ENCODE results near the gene TBL1XR1.

The TBL1XR1 gene

GRCh38 chr3:177069514-177070329 lies 127.6 kb downstream of the TBL1XR1 start:
- no peak overlapping the region for H3K27ac ChIP-seq (ENCODE audit: low read length)
- DNase-seq (ENCODE audit: low read depth, low spot score) = no peak
- H3K36me3 ChIP-seq (ENCODE audit: control insufficient read depth, insufficient read depth, low read length) = no peaks in the 10 kb centered on the region
- no CpG with 5 or more reads among the region's 6 CpGs for WGBS (ENCODE audit: insufficient coverage, insufficient read length)
- no peaks in the 10 kb centered on the region for H3K9me3 ChIP-seq (ENCODE audit: control insufficient read depth, insufficient read depth, low read length)
- H3K27me3 ChIP-seq (ENCODE audit: control insufficient read depth, insufficient read depth, low read length) = no peaks in the 10 kb centered on the region
- no peak overlapping the region for H3K4me3 ChIP-seq (ENCODE audit: low read length)
- H3K4me1 ChIP-seq (ENCODE audit: control insufficient read depth, insufficient read depth, low read length) = no peaks in the 10 kb centered on the region

- WGBS (ENCODE audit: insufficient coverage, insufficient read length) = no CpG with 5 or more reads among the region's 3 CpGs
These were observed 128.3 kb downstream of the TBL1XR1 start for GRCh38 chr3:177068967-177069366.

GRCh38 chr3:177066068-177066467 lies 131.2 kb downstream of the TBL1XR1 start:
- H3K9me3 ChIP-seq (ENCODE audit: control insufficient read depth, insufficient read depth, low read length) = no peaks in the 10 kb centered on the region
- H3K27ac ChIP-seq (ENCODE audit: low read length) = no peak overlapping the region
- H3K4me1 ChIP-seq (ENCODE audit: control insufficient read depth, insufficient read depth, low read length) = no peaks in the 10 kb centered on the region
- no peak for DNase-seq (ENCODE audit: low read depth, low spot score)
- WGBS (ENCODE audit: insufficient coverage, insufficient read length) = no CpG with 5 or more reads among the region's 2 CpGs
- no peaks in the 10 kb centered on the region for H3K36me3 ChIP-seq (ENCODE audit: control insufficient read depth, insufficient read depth, low read length)
- no peak overlapping the region for H3K4me3 ChIP-seq (ENCODE audit: low read length)
- H3K27me3 ChIP-seq (ENCODE audit: control insufficient read depth, insufficient read depth, low read length) = no peaks in the 10 kb centered on the region

More at GRCh38 chr3:177068967-177069366, 128.3 kb downstream of the TBL1XR1 start:
- Histone ChIP-seq H3K4me1 (ENCODE audit: control insufficient read depth, insufficient read depth, low read length) (no peaks in the 10 kb centered on the region), H3K9me3 (ENCODE audit: control insufficient read depth, insufficient read depth, low read length) (no peaks in the 10 kb centered on the region), H3K27me3 (ENCODE audit: control insufficient read depth, insufficient read depth, low read length) (no peaks in the 10 kb centered on the region), H3K4me3 (ENCODE audit: low read length) (no peak overlapping the region), H3K36me3 (ENCODE audit: control insufficient read depth, insufficient read depth, low read length) (no peaks in the 10 kb centered on the region), H3K27ac (ENCODE audit: low read length) (no peak overlapping the region)
- no peak for DNase-seq (ENCODE audit: low read depth, low spot score)

- H3K9me3 ChIP-seq (ENCODE audit: control insufficient read depth, insufficient read depth, low read length) = no peaks in the 10 kb centered on the region
- H3K4me3 ChIP-seq (ENCODE audit: low read length) = no peak overlapping the region
- H3K27me3 ChIP-seq (ENCODE audit: control insufficient read depth, insufficient read depth, low read length) = no peaks in the 10 kb centered on the region
- no peaks in the 10 kb centered on the region for H3K36me3 ChIP-seq (ENCODE audit: control insufficient read depth, insufficient read depth, low read length)
- H3K4me1 ChIP-seq (ENCODE audit: control insufficient read depth, insufficient read depth, low read length) = no peaks in the 10 kb centered on the region
- no peak overlapping the region for H3K27ac ChIP-seq (ENCODE audit: low read length)
- no CpG with 5 or more reads among the region's 3 CpGs for WGBS (ENCODE audit: insufficient coverage, insufficient read length)
- no peak for DNase-seq (ENCODE audit: low read depth, low spot score)
These were observed 131.8 kb downstream of the TBL1XR1 start for GRCh38 chr3:177065285-177066033.

- Histone ChIP-seq H3K4me3 (ENCODE audit: low read length) (no peak overlapping the region), H3K27ac (ENCODE audit: low read length) (no peak overlapping the region), H3K27me3 (ENCODE audit: control insufficient read depth, insufficient read depth, low read length) (no peaks in the 10 kb centered on the region), H3K9me3 (ENCODE audit: control insufficient read depth, insufficient read depth, low read length) (no peaks in the 10 kb centered on the region), H3K36me3 (ENCODE audit: control insufficient read depth, insufficient read depth, low read length) (no peaks in the 10 kb centered on the region), H3K4me1 (ENCODE audit: control insufficient read depth, insufficient read depth, low read length) (no peaks in the 10 kb centered on the region)
- WGBS (ENCODE audit: insufficient coverage, insufficient read length) = 100% methylated on average over 2 of the region's 2 CpGs
- DNase-seq (ENCODE audit: low read depth, low spot score) = no peak
These were observed 135.1 kb downstream of the TBL1XR1 start for GRCh38 chr3:177062052-177062732.

GRCh38 chr3:177061369-177061768 lies 135.9 kb downstream of the TBL1XR1 start:
- no peak overlapping the region for H3K4me3 ChIP-seq (ENCODE audit: low read length)
- no peaks in the 10 kb centered on the region; the same call in 1 of the 2 replicates for H3K4me1 ChIP-seq (ENCODE audit: control insufficient read depth, insufficient read depth, low read length)
- H3K9me3 ChIP-seq (ENCODE audit: control insufficient read depth, insufficient read depth, low read length) = no peaks in the 10 kb centered on the region
- H3K36me3 ChIP-seq (ENCODE audit: control insufficient read depth, insufficient read depth, low read length) = no peaks in the 10 kb centered on the region
- no CpG with 5 or more reads among the region's 4 CpGs for WGBS (ENCODE audit: insufficient coverage, insufficient read length)
- DNase-seq (ENCODE audit: low read depth, low spot score) = no peak
- H3K27me3 ChIP-seq (ENCODE audit: control insufficient read depth, insufficient read depth, low read length) = no peaks in the 10 kb centered on the region
- no peak overlapping the region for H3K27ac ChIP-seq (ENCODE audit: low read length)

- no peaks in the 10 kb centered on the region for H3K9me3 ChIP-seq (ENCODE audit: control insufficient read depth, insufficient read depth, low read length)
- no peak overlapping the region for H3K4me3 ChIP-seq (ENCODE audit: low read length)
- H3K27me3 ChIP-seq (ENCODE audit: control insufficient read depth, insufficient read depth, low read length) = no peaks in the 10 kb centered on the region
- no peak for DNase-seq (ENCODE audit: low read depth, low spot score)
- no CpG with 5 or more reads among the region's 1 CpG for WGBS (ENCODE audit: insufficient coverage, insufficient read length)
- no peaks in the 10 kb centered on the region; the same call in 1 of the 2 replicates for H3K4me1 ChIP-seq (ENCODE audit: control insufficient read depth, insufficient read depth, low read length)
- no peak overlapping the region for H3K27ac ChIP-seq (ENCODE audit: low read length)
- no peaks in the 10 kb centered on the region for H3K36me3 ChIP-seq (ENCODE audit: control insufficient read depth, insufficient read depth, low read length)
These were observed 136.8 kb downstream of the TBL1XR1 start for GRCh38 chr3:177060492-177060891.

- Histone ChIP-seq H3K4me1 (ENCODE audit: control insufficient read depth, insufficient read depth, low read length) (no peaks in the 10 kb centered on the region; the same call in 1 of the 2 replicates), H3K9me3 (ENCODE audit: control insufficient read depth, insufficient read depth, low read length) (no peaks in the 10 kb centered on the region), H3K27ac (ENCODE audit: low read length) (no peak overlapping the region), H3K4me3 (ENCODE audit: low read length) (no peak overlapping the region), H3K27me3 (ENCODE audit: control insufficient read depth, insufficient read depth, low read length) (no peaks in the 10 kb centered on the region), H3K36me3 (ENCODE audit: control insufficient read depth, insufficient read depth, low read length) (no peaks in the 10 kb centered on the region)
- WGBS (ENCODE audit: insufficient coverage, insufficient read length) = no CpG with 5 or more reads among the region's 2 CpGs
- no peak for DNase-seq (ENCODE audit: low read depth, low spot score)
These were observed 138.6 kb downstream of the TBL1XR1 start for GRCh38 chr3:177058648-177059047.

- DNase-seq (ENCODE audit: low read depth, low spot score) = no peak
- H3K4me1 ChIP-seq (ENCODE audit: control insufficient read depth, insufficient read depth, low read length) = no peaks in the 10 kb centered on the region; the same call in 1 of the 2 replicates
- H3K4me3 ChIP-seq (ENCODE audit: low read length) = no peak overlapping the region
- no peaks in the 10 kb centered on the region for H3K27me3 ChIP-seq (ENCODE audit: control insufficient read depth, insufficient read depth, low read length)
- no peaks in the 10 kb centered on the region for H3K9me3 ChIP-seq (ENCODE audit: control insufficient read depth, insufficient read depth, low read length)
- no peaks in the 10 kb centered on the region for H3K36me3 ChIP-seq (ENCODE audit: control insufficient read depth, insufficient read depth, low read length)
- H3K27ac ChIP-seq (ENCODE audit: low read length) = no peak overlapping the region
- no CpG with 5 or more reads among the region's 4 CpGs for WGBS (ENCODE audit: insufficient coverage, insufficient read length)
These were observed 139.5 kb downstream of the TBL1XR1 start for GRCh38 chr3:177057768-177058167.

GRCh38 chr3:177056927-177057326 lies 140.4 kb downstream of the TBL1XR1 start:
- H3K27me3 ChIP-seq (ENCODE audit: control insufficient read depth, insufficient read depth, low read length) = no peaks in the 10 kb centered on the region
- H3K36me3 ChIP-seq (ENCODE audit: control insufficient read depth, insufficient read depth, low read length) = no peaks in the 10 kb centered on the region
- no peak overlapping the region for H3K27ac ChIP-seq (ENCODE audit: low read length)
- no CpG with 5 or more reads among the region's 3 CpGs for WGBS (ENCODE audit: insufficient coverage, insufficient read length)
- no peaks in the 10 kb centered on the region for H3K9me3 ChIP-seq (ENCODE audit: control insufficient read depth, insufficient read depth, low read length)
- no peak for DNase-seq (ENCODE audit: low read depth, low spot score)
- no peak overlapping the region for H3K4me3 ChIP-seq (ENCODE audit: low read length)
- no peaks in the 10 kb centered on the region; the same call in 1 of the 2 replicates for H3K4me1 ChIP-seq (ENCODE audit: control insufficient read depth, insufficient read depth, low read length)
